ENCODE results near the gene FAM149B1.

- no peak for TF ChIP-seq CTCF (conservative IDR thresholded peaks at IDR 0.05; ENCODE audit: low read length)
- TF ChIP-seq EZH2phosphoT487 (IDR thresholded peaks at IDR 0.05; ENCODE audit: borderline replicate concordance): no peak
These were observed 18.3 kb downstream of the FAM149B1 start for GRCh38 chr10:73186266-73186665.
